Mammary epithelial cell (primary cell): ENCODE data around the gene COA7.

Experiments
- EZH2 ChIP-seq: IDR thresholded peaks from 2 replicates; pipeline ENCODE4 v1.6.1; 2012; ENCODE audit warnings: low read length, inconsistent platforms, borderline replicate concordance
- TF ChIP-seq, protein P1 (sequence below), 2 donors: IDR thresholded peaks in 1 of 2; conservative IDR thresholded peaks in 1 of 2; 2 replicates each; pipeline ENCODE4 v1.5.1; 2011 to 2012; ENCODE audit warnings: inconsistent platforms in 2 of 2, low read length in 2 of 2, mild to moderate bottlenecking in 2 of 2, control low read depth in 1 of 2, low read depth in 1 of 2; ENCODE audit not compliant: insufficient read depth in 1 of 2; ENCODE audit errors: extremely low read depth in 1 of 2

GRCh38 chr1:52679048-52679447 is 19.1 kb downstream of the COA7 start:
- TF ChIP-seq, protein P1, sequence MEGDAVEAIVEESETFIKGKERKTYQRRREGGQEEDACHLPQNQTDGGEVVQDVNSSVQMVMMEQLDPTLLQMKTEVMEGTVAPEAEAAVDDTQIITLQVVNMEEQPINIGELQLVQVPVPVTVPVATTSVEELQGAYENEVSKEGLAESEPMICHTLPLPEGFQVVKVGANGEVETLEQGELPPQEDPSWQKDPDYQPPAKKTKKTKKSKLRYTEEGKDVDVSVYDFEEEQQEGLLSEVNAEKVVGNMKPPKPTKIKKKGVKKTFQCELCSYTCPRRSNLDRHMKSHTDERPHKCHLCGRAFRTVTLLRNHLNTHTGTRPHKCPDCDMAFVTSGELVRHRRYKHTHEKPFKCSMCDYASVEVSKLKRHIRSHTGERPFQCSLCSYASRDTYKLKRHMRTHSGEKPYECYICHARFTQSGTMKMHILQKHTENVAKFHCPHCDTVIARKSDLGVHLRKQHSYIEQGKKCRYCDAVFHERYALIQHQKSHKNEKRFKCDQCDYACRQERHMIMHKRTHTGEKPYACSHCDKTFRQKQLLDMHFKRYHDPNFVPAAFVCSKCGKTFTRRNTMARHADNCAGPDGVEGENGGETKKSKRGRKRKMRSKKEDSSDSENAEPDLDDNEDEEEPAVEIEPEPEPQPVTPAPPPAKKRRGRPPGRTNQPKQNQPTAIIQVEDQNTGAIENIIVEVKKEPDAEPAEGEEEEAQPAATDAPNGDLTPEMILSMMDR (conservative IDR thresholded peaks at IDR 0.05 in 1 of 2, IDR thresholded peaks at IDR 0.05 in 1 of 2; ENCODE audit: extremely low read depth in 1 of 2, insufficient read depth in 1 of 2, low read depth in 1 of 2, low read length in 2 of 2) = no peak
- TF ChIP-seq EZH2 = no peak
